ENCODE results near the gene NCLN. TPM values are rescaled to one million over a fixed set of nuclear protein-coding genes. Genes with fewer than 3 reads are reported as not detected.
A peak's percentile ranks its signal among the peaks of the same experiment; 100 is the strongest.
"Not testable (repeated sequence)": the region's sequence is repeated elsewhere in the genome, so short reads cannot be mapped to it uniquely, and the experiment has no call there.

NCLN gene
- total RNA-seq, 3 donors from 2014 or later = 21.1 to 34.7 (median 25.3) TPM

- Histone ChIP-seq H3K4me3 (no peak overlapping the region), H3K27me3 (no peaks in the 10 kb centered on the region), H3K27ac (no peak overlapping the region), H3K9me3 (no peaks in the 10 kb centered on the region), H3K4me1 (no peaks in the 10 kb centered on the region), H3K36me3 (no peaks in the 10 kb centered on the region)
- TF ChIP-seq POLR2AphosphoS5 (IDR thresholded peaks at IDR 0.05) = no peak
- TF ChIP-seq, protein P1, sequence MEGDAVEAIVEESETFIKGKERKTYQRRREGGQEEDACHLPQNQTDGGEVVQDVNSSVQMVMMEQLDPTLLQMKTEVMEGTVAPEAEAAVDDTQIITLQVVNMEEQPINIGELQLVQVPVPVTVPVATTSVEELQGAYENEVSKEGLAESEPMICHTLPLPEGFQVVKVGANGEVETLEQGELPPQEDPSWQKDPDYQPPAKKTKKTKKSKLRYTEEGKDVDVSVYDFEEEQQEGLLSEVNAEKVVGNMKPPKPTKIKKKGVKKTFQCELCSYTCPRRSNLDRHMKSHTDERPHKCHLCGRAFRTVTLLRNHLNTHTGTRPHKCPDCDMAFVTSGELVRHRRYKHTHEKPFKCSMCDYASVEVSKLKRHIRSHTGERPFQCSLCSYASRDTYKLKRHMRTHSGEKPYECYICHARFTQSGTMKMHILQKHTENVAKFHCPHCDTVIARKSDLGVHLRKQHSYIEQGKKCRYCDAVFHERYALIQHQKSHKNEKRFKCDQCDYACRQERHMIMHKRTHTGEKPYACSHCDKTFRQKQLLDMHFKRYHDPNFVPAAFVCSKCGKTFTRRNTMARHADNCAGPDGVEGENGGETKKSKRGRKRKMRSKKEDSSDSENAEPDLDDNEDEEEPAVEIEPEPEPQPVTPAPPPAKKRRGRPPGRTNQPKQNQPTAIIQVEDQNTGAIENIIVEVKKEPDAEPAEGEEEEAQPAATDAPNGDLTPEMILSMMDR (IDR thresholded peaks at IDR 0.05) = peak; percentile 75 to 89 (median 88)
- TF ChIP-seq POLR2A (IDR thresholded peaks at IDR 0.05) = no peak
- peak in 1 of 2 donors; percentile 67 for DNase-seq (ENCODE audit: low spot score in 2 of 2)
- intact Hi-C loops (cut with DNase I; ENCODE audit: low total_unique reads) = no loop called here
These were observed 22.4 kb upstream of the NCLN start for GRCh38 chr19:3163230-3163886.

- H3K27ac ChIP-seq = no peak overlapping the region
- H3K4me3 ChIP-seq = no peak overlapping the region
- no peaks in the 10 kb centered on the region for H3K4me1 ChIP-seq
- TF ChIP-seq POLR2A (IDR thresholded peaks at IDR 0.05) (no peak), POLR2AphosphoS5 (IDR thresholded peaks at IDR 0.05) (no peak)
- TF ChIP-seq, protein P1 (IDR thresholded peaks at IDR 0.05) = no peak
- intact Hi-C loops (cut with DNase I; ENCODE audit: low total_unique reads) = no loop called here
- DNase-seq (ENCODE audit: low spot score in 2 of 2) = no peak
- no peaks in the 10 kb centered on the region for H3K27me3 ChIP-seq
- H3K9me3 ChIP-seq = no peaks in the 10 kb centered on the region
- H3K36me3 ChIP-seq = no peaks in the 10 kb centered on the region
These were observed 21.8 kb upstream of the NCLN start for GRCh38 chr19:3163943-3164342.

DNA sequence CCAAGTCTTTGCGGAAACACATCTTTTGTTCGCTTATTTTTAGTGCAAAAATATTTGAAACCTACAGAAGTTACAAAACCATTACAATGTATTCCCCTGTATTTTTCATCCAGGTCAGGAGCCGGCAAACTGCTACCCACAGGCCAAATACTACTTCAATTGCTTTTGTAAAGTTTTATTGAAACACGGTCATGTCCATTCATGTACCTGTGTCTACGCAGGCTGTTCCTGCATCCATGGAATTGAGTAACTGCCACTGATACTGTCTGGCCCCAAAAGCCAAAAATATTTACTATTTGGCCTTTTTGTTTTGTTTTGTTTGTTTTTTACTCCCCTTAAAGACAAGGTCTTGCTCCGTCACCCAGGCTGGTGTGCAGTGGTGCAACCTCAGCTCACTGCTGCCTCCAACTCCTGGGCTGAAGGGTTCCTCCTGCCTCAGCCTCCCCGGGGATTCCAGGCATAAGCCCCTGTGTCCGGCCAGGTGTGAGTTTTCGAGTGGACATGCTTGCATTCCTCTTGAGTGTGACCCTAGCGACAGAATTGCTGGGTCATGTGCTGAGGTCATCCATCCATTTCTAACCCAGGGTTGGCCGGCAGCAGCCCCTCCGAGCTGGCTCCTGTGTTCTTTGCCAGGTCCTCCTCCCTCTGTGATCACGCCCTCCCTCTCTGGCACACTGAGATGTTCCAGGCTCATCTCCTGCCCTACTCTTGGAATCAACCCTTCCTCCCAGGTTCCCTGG, 18.0 kb upstream of the NCLN start:
- Histone ChIP-seq H3K27me3 (no peaks in the 10 kb centered on the region), H3K4me3 (no peak overlapping the region), H3K9me3 (no peaks in the 10 kb centered on the region), H3K36me3 (no peaks in the 10 kb centered on the region), H3K4me1 (no peaks in the 10 kb centered on the region), H3K27ac (no peak overlapping the region)
- DNase-seq (ENCODE audit: low spot score in 2 of 2) = no peak
- TF ChIP-seq, protein P1 (IDR thresholded peaks at IDR 0.05) = no peak
- no peak for TF ChIP-seq POLR2A (IDR thresholded peaks at IDR 0.05)
- no peak for TF ChIP-seq POLR2AphosphoS5 (IDR thresholded peaks at IDR 0.05)
- intact Hi-C loops (cut with DNase I; ENCODE audit: low total_unique reads) = no loop called here

DNA sequence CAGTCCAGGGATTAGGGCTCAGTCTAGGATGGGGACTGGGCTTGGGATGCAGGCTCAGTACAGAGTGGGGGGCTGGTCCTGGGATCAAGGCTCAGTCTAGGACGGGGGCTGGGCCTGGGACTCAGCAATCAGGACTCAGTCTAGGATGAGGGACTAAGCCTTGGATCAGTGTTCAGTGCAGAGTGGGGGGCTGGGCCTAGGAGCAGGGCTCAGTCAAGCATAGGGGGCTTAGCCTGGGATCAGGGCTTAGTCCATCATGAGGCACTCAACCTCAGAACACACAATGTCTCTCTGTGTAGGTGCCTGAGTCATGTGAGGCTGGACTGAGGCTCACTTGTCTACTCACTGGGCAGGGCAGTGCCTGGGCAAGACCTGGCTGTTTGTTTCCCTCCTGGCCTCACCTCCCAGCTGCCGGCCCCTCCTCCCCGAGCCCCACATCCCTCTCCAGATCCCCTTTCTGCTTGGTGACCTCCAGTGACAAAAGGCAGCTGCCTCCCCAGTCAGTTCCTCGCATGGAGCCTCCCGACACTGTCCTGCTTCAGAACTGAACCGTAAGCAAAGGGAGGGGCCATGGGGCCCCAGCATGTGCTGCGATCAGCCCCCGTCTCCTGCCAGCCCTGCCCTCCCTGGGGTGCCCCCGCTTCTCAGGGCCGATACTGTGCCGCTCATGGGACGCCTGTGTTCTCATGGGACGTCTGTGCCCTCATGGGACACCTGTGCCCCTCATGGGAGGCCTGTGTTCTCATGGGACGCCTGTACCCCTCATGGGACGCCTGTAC, 13.6 kb upstream of the NCLN start:
- no peak overlapping the region for H3K27ac ChIP-seq
- H3K4me1 ChIP-seq = no peaks in the 10 kb centered on the region
- no peak for DNase-seq (ENCODE audit: low spot score in 2 of 2)
- no peaks in the 10 kb centered on the region for H3K9me3 ChIP-seq
- H3K4me3 ChIP-seq = no peak overlapping the region
- no peaks in the 10 kb centered on the region for H3K27me3 ChIP-seq
- intact Hi-C loops (cut with DNase I; ENCODE audit: low total_unique reads) = no loop called here
- no peaks in the 10 kb centered on the region for H3K36me3 ChIP-seq
- TF ChIP-seq POLR2A (IDR thresholded peaks at IDR 0.05) (no peak), POLR2AphosphoS5 (IDR thresholded peaks at IDR 0.05) (no peak)
- TF ChIP-seq, protein P1 (IDR thresholded peaks at IDR 0.05) = no peak

DNA sequence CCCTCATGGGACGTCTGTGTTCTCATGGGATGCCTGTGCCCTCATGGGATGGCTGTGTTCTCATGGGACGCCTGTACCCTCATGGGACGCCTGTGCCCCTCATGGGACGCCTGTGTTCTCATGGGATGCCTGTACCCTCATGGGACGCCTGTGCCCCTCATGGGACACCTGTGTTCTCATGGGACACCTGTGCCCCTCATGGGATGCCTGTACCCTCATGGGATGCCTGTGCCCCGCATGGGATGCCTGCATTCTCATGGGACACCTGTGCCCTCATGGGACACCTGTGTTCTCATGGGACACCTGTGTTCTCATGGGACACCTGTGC, 13.1 kb upstream of the NCLN start:
- H3K4me1 ChIP-seq; intact Hi-C loops (cut with DNase I; ENCODE audit: low total_unique reads): not testable (repeated sequence)

More for the DNA sequence above, 13.1 kb upstream of the NCLN start:
- DNase-seq (ENCODE audit: low spot score in 2 of 2); H3K9me3 ChIP-seq; H3K36me3 ChIP-seq; H3K27ac ChIP-seq; H3K4me3 ChIP-seq; H3K27me3 ChIP-seq: not testable (repeated sequence)
